T-helper 1 cell (primary cell): ENCODE measurements around the gene MGA.

Source experiments
- DNase-seq, 5 donors: peaks; one replicate each; pipeline ENCODE4 v3.0.0-alpha.2; 2012 to 2020

The MGA gene

GRCh38 chr15:41810651-41811431 is 150.6 kb downstream of the MGA start:
- DNase-seq = no peak

DNA sequence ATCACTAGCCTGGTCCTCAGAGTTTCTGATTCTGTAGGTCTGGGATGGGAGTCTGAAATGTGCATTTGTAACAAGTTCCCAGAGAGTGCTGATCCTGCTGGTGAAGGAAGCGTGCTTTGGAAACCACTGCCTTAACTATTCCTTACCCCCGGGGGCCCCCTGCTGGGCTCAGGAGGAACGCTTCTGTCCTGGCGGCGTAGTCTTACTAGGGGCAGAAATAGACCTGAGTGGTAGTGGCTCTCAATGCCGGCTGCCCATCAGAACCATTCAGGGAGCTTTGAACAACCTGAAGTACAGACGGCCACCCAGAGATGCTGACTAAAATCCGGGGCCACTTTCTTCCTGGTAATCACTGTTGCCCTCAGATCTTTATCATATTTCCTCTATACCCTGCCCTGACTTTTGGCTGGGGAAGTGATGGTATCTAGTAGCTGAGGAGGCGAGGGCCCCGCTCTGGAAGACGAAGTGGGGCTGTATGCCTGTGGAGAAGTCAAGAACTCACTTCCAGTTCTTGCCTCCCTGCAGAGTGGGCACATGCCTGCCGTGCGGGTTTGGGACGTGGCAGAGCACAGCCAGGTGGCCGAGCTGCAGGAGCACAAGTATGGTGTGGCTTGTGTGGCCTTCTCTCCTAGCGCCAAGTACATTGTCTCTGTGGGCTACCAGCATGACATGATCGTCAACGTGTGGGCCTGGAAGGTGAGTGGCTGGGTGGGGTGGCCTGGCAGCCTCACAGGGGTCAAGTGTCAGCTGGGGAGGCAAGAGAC is 151.4 kb downstream of the MGA start:
- DNase-seq = peak; percentile 36 to 74 (median 62)

GRCh38 chr15:41812820-41813375 is 152.7 kb downstream of the MGA start:
- DNase-seq = no peak

- DNase-seq = no peak
These were observed 153.2 kb downstream of the MGA start for GRCh38 chr15:41813426-41813825.

DNA sequence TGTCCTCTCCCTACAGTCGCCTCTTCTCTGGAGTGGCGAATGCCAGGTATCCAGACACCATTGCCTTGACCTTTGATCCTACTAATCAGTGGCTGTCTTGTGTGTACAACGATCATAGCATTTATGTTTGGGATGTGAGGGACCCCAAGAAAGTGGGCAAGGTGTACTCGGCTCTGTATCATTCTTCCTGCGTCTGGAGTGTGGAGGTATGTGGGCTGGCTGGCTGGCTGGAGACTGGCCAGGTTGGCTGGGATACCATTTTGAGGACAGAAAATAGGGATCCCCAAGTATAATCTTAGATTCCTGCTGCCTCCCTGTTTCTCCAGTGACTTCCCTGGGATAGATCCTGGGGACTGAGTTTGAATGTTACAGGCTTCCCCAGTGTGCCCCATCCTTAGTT is 154.3 kb downstream of the MGA start:
- DNase-seq = no peak

DNA sequence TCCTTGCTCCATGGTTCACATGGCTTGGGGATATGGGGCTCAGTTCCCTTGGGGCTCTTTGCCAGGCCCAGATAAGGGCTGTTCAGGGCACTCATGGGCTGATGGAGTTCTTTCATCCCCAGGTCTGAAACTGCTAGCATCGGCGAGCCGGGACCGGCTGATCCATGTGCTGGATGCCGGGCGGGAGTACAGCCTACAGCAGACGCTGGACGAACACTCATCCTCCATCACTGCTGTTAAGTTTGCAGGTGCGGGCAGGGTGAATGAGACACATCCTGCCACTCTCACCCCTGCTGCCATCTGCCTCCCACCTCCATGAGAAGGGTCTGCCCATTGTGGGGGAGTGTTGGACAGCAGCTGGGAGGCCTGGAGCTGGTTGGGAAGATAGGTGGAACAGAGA is 156.6 kb downstream of the MGA start:
- DNase-seq = no peak

- no peak for DNase-seq
These were observed 157.1 kb downstream of the MGA start for GRCh38 chr15:41817327-41817726.

DNA sequence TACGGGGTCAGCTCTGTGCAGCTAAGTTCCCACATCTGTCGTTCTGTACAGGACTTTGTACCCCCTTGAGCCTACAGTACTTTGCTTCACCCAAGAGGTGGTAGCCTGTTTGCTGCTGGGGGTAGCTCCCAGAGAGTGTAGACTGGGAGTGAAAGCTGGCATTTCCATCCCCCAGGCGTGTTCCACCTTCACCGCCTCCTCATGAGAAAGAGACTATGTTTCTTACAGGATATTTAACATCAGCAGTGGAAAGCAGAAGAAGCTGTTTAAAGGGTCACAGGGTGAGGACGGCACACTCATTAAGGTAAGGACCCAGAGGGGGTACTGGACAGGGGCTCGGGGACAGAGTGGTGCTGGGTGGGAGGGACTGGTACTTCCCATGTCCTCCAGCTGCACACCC is 157.6 kb downstream of the MGA start:
- DNase-seq = no peak

DNA sequence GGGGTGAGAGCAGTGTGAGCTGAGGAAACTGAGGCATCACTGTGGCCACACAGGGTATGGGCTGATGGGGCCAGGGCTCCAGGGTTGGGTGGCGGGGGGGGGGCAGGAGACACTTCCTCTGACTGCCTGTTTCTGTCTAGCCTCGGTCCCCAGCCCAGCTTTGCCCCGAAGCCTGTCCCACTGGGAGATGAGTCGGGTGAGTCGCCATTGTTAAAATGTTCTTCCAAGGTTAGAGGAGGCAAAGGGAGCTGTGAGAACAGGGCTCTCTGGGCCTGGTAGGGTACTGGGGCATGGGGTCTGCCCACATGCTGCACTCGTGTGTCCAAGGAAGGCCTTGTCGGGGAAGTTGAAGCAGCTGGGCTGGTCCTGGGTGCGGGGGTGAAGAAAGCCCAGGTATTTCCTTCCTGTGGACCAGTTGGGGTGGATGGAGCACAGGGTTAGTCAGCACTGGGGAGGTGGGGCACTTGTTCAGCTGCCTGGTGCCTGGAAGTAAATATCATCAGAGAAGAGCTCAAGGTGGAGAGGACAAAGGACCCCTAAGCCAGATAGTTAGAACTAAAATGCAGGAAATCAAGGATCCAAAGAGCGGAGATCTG is 159.3 kb downstream of the MGA start:
- no peak for DNase-seq

DNA sequence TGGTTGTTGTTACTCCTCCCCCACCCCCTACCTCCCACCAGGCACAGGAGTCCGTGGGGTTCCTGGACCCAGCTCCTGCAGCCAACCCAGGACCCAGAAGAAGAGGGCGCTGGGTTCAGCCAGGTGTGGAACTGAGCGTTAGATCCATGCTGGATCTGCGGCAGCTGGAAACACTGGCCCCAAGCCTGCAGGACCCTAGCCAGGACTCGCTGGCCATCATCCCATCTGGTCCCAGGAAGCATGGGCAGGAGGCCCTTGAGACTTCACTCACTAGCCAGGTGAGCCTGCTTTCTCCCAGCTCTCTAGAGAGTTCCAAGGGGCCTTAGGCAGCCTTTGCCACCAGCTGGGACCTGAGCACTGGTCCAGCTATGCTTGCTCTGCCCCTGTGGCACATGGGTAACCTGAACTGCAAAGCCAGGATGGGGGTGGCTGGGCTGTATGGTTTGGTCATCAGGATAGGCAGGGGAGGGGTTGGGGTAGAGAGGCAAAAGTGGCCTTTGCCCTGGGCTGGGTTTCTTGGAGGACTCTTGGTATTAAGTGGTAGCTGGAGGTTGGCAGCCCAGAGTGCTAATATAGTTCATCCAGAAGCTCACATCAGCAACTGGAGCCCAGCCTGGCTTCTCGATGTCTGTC is 160.7 kb downstream of the MGA start:
- no peak for DNase-seq

DNA sequence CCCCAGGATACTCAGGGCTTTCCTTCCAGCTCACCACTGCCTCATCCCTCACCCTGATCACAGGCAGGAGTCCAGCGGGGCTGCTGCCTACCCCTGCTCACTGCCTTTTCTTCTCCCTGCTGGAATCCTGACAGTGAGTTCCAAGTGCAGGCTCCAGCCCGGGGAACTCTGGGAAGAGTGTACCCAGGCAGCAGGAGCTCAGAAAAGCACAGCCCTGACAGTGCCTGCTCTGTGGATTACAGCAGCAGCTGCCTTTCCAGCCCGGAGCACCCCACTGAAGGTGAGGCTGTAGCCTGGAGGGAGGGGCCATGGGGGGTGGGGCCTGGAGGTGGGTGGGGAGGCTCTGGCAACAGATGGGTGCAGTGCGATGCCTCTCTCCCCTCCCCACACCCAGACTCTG is 161.6 kb downstream of the MGA start:
- no peak for DNase-seq

- no peak for DNase-seq
These were observed 162.3 kb downstream of the MGA start for GRCh38 chr15:41822471-41822870.
